K562 (cell line): ENCODE data around the gene ANO10.

Experiments
- CTCF ChIP-seq, 3 experiments: IDR thresholded peaks in 2 of 3; conservative IDR thresholded peaks in 1 of 3; 2 replicates each; pipeline ENCODE4 v1.5.1; 2011 to 2012; ENCODE audit warnings: low read length in 3 of 3, mild to moderate bottlenecking in 3 of 3, control low read depth in 2 of 3, improper control_type of control experiment in 1 of 3, inconsistent platforms in 1 of 3, low read depth in 1 of 3, mixed read lengths in 1 of 3, moderate library complexity in 1 of 3; ENCODE audit not compliant: insufficient read depth in 2 of 3
- DEAF1 ChIP-seq: fragments of 450-650 bp; formaldehyde crosslinking; IDR thresholded peaks from 2 replicates; pipeline ENCODE4 v1.4.0; 2020; ENCODE audit warnings: mild to moderate bottlenecking, moderate library complexity
- DMBX1 ChIP-seq: fragments of 250-450 bp; sonication (Bioruptor Pico); IDR thresholded peaks from 2 replicates; pipeline ENCODE4 v1.8.0; 2022; ENCODE audit warnings: inconsistent platforms, mild to moderate bottlenecking, moderate library complexity, borderline replicate concordance
- EZH2 ChIP-seq: IDR thresholded peaks from 2 replicates; pipeline ENCODE4 v1.6.1; 2012; ENCODE audit warnings: low read depth, mild to moderate bottlenecking, inconsistent platforms, low read length, borderline replicate concordance
- FOXO4 ChIP-seq: fragments of 450-650 bp; formaldehyde crosslinking; IDR thresholded peaks from 2 replicates; pipeline ENCODE4 v1.4.0; 2020; ENCODE audit warnings: mild to moderate bottlenecking, moderate library complexity
- KLF16 ChIP-seq: IDR thresholded peaks from 2 replicates; pipeline ENCODE4 v1.6.1; 2016; ENCODE audit warnings: antibody characterized with exemption
- NR2C1 ChIP-seq, 2 experiments: fragments of 450-650 bp; IDR thresholded peaks; 2 replicates each; pipeline ENCODE4 v1.6.1; 2017; ENCODE audit warnings: mild to moderate bottlenecking in 2 of 2, antibody characterized with exemption in 1 of 2, inconsistent platforms in 1 of 2, missing compliant biosample characterization in 1 of 2, missing genetic modification characterization in 1 of 2
- SMARCA5 ChIP-seq: fragments of 450-650 bp; IDR thresholded peaks from 2 replicates; pipeline ENCODE4 v1.6.1; 2016
- TCF7L2 ChIP-seq: fragments of 150-350 bp; IDR thresholded peaks from 2 replicates; pipeline ENCODE4 v1.6.1; 2016; ENCODE audit warnings: low read depth, mild to moderate bottlenecking, low read length, moderate library complexity
- ZNF316 ChIP-seq: fragments of 450-650 bp; IDR thresholded peaks from 2 replicates; pipeline ENCODE4 v1.6.1; 2016
- ZNF354B ChIP-seq: fragments of 250-450 bp; sonication (Bioruptor Pico); IDR thresholded peaks from 2 replicates; pipeline ENCODE4 v1.4.0; 2020
- TF ChIP-seq, protein P1 (sequence below), 3 experiments: fragments of 200-800 bp in 1 of 3; sonication (Bioruptor generic) in 1 of 3; sonication (generic) in 1 of 3; formaldehyde crosslinking in 1 of 3; IDR thresholded peaks; 2 replicates each; pipeline versions ENCODE4 v1.6.1 to v1.8.0; 2016 to 2022; ENCODE audit warnings: mild to moderate bottlenecking in 2 of 3, missing compliant biosample characterization in 2 of 3, missing genetic modification characterization in 2 of 3, missing genetic modification reagents in 1 of 3
- TF ChIP-seq, protein P2 (sequence below): fragments of 250-450 bp; sonication (Bioruptor Pico); IDR thresholded peaks from 2 replicates; pipeline ENCODE4 v1.8.0; 2022; ENCODE audit warnings: moderate library complexity, mild to moderate bottlenecking, inconsistent platforms
- TF ChIP-seq, protein P3 (sequence below): sonication (generic); formaldehyde crosslinking; IDR thresholded peaks from 2 replicates; pipeline ENCODE4 v1.8.1; 2023; ENCODE audit warnings: mild to moderate bottlenecking, missing genetic modification reagents

DNA sequence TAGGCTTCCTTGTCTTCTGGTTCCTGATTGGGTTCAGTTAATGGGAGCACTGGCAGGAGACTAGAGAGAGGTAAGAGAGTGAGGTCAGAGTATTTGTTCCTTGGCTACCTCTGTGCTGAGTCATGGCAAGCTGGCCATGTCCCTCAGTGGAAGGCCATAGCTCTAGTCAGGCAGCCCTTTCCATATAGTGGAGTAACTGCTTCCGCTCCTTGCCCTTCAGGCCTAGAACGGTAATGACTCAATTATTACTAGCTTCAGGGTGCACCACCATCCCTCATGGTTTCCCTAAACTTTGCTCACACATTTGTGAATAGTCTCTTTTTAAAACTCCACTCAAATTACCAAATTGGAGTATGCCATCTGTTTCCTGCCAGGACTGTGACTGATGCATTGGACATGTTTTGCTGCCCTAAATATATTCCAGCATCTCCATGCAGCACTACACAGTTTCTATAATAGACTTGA, 10.5 kb upstream of the ANO10 start:
- no peak for TF ChIP-seq EZH2
- no peak for TF ChIP-seq DEAF1 (CRISPR knock-in tag)
- no peak for TF ChIP-seq NR2C1 (IDR thresholded peaks at IDR 0.05)
- TF ChIP-seq NR2C1 (tag; IDR thresholded peaks at IDR 0.05): peak; percentile 55; the same call in 1 of the 2 replicates
- TF ChIP-seq, protein P1, sequence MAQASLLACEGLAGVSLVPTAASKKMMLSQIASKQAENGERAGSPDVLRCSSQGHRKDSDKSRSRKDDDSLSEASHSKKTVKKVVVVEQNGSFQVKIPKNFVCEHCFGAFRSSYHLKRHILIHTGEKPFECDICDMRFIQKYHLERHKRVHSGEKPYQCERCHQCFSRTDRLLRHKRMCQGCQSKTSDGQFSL (CRISPR knock-in tag; IDR thresholded peaks at IDR 0.05): no peak
- TF ChIP-seq, protein P1 (tag; IDR thresholded peaks at IDR 0.05): no peak
- TF ChIP-seq, protein P2, sequence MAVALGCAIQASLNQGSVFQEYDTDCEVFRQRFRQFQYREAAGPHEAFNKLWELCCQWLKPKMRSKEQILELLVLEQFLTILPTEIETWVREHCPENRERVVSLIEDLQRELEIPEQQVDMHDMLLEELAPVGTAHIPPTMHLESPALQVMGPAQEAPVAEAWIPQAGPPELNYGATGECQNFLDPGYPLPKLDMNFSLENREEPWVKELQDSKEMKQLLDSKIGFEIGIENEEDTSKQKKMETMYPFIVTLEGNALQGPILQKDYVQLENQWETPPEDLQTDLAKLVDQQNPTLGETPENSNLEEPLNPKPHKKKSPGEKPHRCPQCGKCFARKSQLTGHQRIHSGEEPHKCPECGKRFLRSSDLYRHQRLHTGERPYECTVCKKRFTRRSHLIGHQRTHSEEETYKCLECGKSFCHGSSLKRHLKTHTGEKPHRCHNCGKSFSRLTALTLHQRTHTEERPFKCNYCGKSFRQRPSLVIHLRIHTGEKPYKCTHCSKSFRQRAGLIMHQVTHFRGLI: no peak
- TF ChIP-seq ZNF354B (CRISPR knock-in tag): no peak
- no peak for TF ChIP-seq FOXO4 (CRISPR knock-in tag)
- TF ChIP-seq, protein P3, sequence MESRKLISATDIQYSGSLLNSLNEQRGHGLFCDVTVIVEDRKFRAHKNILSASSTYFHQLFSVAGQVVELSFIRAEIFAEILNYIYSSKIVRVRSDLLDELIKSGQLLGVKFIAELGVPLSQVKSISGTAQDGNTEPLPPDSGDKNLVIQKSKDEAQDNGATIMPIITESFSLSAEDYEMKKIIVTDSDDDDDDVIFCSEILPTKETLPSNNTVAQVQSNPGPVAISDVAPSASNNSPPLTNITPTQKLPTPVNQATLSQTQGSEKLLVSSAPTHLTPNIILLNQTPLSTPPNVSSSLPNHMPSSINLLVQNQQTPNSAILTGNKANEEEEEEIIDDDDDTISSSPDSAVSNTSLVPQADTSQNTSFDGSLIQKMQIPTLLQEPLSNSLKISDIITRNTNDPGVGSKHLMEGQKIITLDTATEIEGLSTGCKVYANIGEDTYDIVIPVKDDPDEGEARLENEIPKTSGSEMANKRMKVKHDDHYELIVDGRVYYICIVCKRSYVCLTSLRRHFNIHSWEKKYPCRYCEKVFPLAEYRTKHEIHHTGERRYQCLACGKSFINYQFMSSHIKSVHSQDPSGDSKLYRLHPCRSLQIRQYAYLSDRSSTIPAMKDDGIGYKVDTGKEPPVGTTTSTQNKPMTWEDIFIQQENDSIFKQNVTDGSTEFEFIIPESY (CRISPR knock-in tag): no peak
- TF ChIP-seq SMARCA5: no peak
- TF ChIP-seq DMBX1: no peak; the same call in 1 of the 2 replicates
- TF ChIP-seq ZNF316: peak; percentile 95
- no peak for TF ChIP-seq KLF16
- TF ChIP-seq CTCF (IDR thresholded peaks at IDR 0.05 in 2 of 3, conservative IDR thresholded peaks at IDR 0.05 in 1 of 3; ENCODE audit: insufficient read depth in 2 of 3, low read depth in 1 of 3, low read length in 3 of 3): 0 out of 6 replicates have a peak, but pooled peaks of 1 of the 3 experiments have one; percentile 10
- TF ChIP-seq TCF7L2: no peak
